Skeletal muscle satellite cell (primary cell): ENCODE results near the gene CRBN.

Experiments used
- H3K27me3 ChIP-seq: 2 replicates; pipeline ENCODE4 v1.7.0; 2013; ENCODE audit warnings: low read length; ENCODE audit not compliant: control insufficient read depth, insufficient read depth
- H3K36me3 ChIP-seq: 2 replicates; pipeline ENCODE4 v1.7.0; 2013; ENCODE audit warnings: mild to moderate bottlenecking, control low read depth, low read length; ENCODE audit not compliant: insufficient read depth
- H3K4me1 ChIP-seq: 2 replicates; pipeline ENCODE4 v1.7.0; 2013; ENCODE audit warnings: low read length; ENCODE audit not compliant: control insufficient read depth, insufficient read depth
- H3K4me2 ChIP-seq: 2 replicates; pipeline ENCODE4 v1.7.0; 2013; ENCODE audit warnings: mild to moderate bottlenecking, low read length
- H3K4me3 ChIP-seq: 2 replicates; pipeline ENCODE4 v1.7.0; 2013; ENCODE audit warnings: low read length
- H3K9ac ChIP-seq: 2 replicates; pipeline ENCODE4 v1.7.0; 2013; ENCODE audit warnings: mild to moderate bottlenecking, low read depth, low read length, moderate library complexity
- H3K9me3 ChIP-seq: replicated peaks from 2 replicates; pipeline ENCODE4 v1.7.0; 2013; ENCODE audit warnings: mild to moderate bottlenecking, control low read depth, low read length

CRBN gene

DNA sequence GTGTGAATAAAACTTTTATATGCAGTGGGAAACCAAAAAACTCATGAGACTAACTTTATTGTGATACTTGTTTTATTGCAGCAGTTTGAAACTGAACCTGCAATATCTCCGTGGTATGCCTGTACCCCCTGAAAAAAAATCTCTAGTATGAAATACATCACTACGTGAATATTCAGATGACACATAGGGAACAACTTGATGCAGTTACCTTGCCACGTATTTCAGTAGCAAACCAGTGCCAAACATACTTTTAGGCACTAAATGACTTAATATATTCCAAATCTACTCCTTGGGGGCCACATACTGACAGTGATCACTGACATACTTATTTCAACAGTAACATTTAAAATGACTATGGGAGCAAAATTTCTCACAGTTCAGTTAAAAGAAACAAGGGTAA, 13.8 kb downstream of the CRBN start:
- Histone ChIP-seq H3K9ac (no peak overlapping the region), H3K36me3 (peaks cover 30% of the 10 kb centered on the region), H3K27me3 (no peaks in the 10 kb centered on the region), H3K4me1 (no peaks in the 10 kb centered on the region), H3K4me2 (no peak overlapping the region), H3K9me3 (no peaks in the 10 kb centered on the region), H3K4me3 (no peak overlapping the region)

DNA sequence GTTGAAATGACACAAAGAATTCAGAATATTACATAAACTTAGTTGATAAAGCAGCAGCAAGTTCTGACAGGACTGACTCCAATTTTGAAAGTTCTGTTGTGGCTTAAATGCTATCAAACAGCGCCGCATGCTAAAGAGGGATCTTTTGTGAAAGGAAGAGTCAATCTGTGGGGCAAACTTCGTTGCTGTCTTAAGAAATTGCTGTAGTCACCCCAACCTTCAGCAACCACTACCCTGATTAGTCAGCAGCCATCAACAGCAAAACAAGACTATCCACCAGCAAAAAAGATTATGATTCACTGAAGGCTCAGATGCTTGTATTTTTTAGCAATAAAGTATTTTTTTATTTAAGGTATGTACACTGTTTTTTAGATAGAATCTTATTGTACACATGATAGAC, 14.2 kb downstream of the CRBN start:
- peaks cover 30% of the 10 kb centered on the region for H3K36me3 ChIP-seq
- no peak overlapping the region for H3K9ac ChIP-seq
- H3K9me3 ChIP-seq: no peaks in the 10 kb centered on the region
- H3K4me2 ChIP-seq: no peak overlapping the region
- no peak overlapping the region for H3K4me3 ChIP-seq
- H3K27me3 ChIP-seq: no peaks in the 10 kb centered on the region
- no peaks in the 10 kb centered on the region for H3K4me1 ChIP-seq

DNA sequence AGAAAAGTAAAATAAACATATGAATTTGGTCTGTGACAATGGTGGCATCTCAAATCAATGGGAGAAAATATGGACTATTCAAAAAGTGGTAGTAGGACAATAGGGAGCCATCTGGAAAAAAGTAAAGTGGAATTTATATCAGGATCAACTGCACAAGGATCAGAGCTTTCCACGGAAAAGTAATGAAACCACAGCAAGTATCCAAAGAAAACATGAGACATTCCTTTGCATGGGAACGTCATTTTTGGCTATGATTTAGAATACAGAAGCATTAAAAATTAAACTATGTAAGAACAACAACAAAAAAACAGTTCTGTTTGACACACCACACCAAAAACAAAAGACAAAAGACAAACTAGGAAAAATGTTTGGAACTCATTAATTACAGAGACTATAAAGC, 18.7 kb downstream of the CRBN start:
- Histone ChIP-seq H3K27me3 (no peaks in the 10 kb centered on the region), H3K36me3 (peaks cover 30% of the 10 kb centered on the region), H3K4me2 (no peak overlapping the region), H3K9me3 (no peaks in the 10 kb centered on the region), H3K4me1 (no peaks in the 10 kb centered on the region), H3K9ac (no peak overlapping the region), H3K4me3 (no peak overlapping the region)

GRCh38 chr3:3157484-3157883, 22.0 kb downstream of the CRBN start:
- H3K4me2 ChIP-seq: no peak overlapping the region
- no peak overlapping the region for H3K4me3 ChIP-seq
- peaks cover 46% of the 10 kb centered on the region for H3K36me3 ChIP-seq
- no peak overlapping the region for H3K9ac ChIP-seq
- H3K27me3 ChIP-seq: no peaks in the 10 kb centered on the region
- no peaks in the 10 kb centered on the region for H3K9me3 ChIP-seq
- H3K4me1 ChIP-seq: no peaks in the 10 kb centered on the region

DNA sequence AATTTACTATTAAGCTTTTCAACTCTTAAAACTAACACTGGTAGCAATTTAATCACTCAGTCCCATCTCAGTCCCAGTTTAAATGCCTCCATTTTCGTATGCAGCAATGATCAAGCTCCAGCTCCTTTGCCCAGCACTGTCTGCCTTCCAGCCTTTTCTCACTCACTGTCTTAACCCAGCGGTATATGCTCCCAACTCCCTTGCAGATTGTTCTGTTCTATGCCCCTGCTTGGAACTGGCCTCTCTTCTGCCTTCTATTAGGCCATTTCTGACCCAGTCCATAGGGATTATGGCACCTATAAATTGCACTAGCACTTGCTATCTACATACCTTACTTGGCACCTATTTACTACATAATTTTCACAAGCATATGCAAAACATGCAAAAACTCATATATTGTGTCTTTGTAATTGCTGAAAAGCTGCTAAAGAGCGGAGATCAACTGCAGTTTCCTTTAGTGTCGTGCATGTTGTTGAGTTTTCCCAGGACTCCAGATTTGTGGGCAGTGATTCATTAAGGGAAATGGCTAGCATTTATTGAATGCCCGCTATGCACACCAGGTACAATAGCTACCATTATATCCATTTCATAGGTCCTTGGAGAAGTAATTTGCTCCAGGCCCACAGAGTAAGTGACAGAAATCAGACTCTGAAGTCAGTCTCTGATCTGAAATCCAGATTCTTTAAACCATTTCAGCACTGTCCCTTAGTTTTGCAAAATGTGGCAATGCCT, 24.4 kb downstream of the CRBN start:
- Histone ChIP-seq H3K4me2 (no peak overlapping the region), H3K36me3 (peaks cover 65% of the 10 kb centered on the region), H3K4me3 (no peak overlapping the region), H3K9ac (no peak overlapping the region), H3K27me3 (no peaks in the 10 kb centered on the region), H3K4me1 (no peaks in the 10 kb centered on the region), H3K9me3 (no peaks in the 10 kb centered on the region)

DNA sequence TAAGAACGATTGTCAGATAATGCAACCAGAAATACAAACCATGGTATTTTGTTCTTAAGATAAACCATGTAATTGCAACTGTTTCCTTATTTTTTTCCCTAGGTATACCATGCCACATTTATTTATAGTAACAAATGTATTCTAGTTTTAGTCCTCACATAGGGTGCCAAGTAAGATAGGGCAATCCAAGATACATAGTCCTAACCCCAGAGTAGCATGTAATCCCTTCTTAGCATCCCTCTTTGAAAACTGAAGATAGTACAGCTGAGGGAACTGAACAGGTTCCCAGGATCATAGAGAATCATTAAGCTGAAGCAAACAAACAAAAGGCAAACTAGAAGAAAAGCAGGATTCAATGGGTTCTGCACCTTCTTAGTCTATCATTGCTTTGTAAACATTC, 28.0 kb downstream of the CRBN start:
- Histone ChIP-seq H3K27me3 (no peaks in the 10 kb centered on the region), H3K36me3 (peaks cover 88% of the 10 kb centered on the region), H3K9ac (no peak overlapping the region), H3K4me2 (no peak overlapping the region), H3K4me1 (no peaks in the 10 kb centered on the region), H3K4me3 (no peak overlapping the region), H3K9me3 (no peaks in the 10 kb centered on the region)

GRCh38 chr3:3149560-3149959, 29.9 kb downstream of the CRBN start:
- H3K27me3 ChIP-seq: no peaks in the 10 kb centered on the region
- peaks cover 90% of the 10 kb centered on the region for H3K36me3 ChIP-seq
- H3K9me3 ChIP-seq: no peaks in the 10 kb centered on the region
- H3K4me2 ChIP-seq: no peak overlapping the region
- no peak overlapping the region for H3K9ac ChIP-seq
- H3K4me3 ChIP-seq: no peak overlapping the region
- peaks cover 5% of the 10 kb centered on the region for H3K4me1 ChIP-seq

- Histone ChIP-seq H3K9ac (no peak overlapping the region), H3K9me3 (no peaks in the 10 kb centered on the region), H3K4me2 (no peak overlapping the region), H3K27me3 (no peaks in the 10 kb centered on the region), H3K36me3 (peaks cover 84% of the 10 kb centered on the region), H3K4me1 (peaks cover 5% of the 10 kb centered on the region), H3K4me3 (no peak overlapping the region)
These were observed 33.7 kb downstream of the CRBN start for GRCh38 chr3:3145831-3146230.

GRCh38 chr3:3141939-3142338, 37.6 kb downstream of the CRBN start:
- no peak overlapping the region for H3K4me2 ChIP-seq
- no peak overlapping the region for H3K9ac ChIP-seq
- peaks cover 78% of the 10 kb centered on the region for H3K36me3 ChIP-seq
- H3K9me3 ChIP-seq: no peaks in the 10 kb centered on the region
- peaks cover 5% of the 10 kb centered on the region for H3K4me1 ChIP-seq
- H3K4me3 ChIP-seq: no peak overlapping the region
- no peaks in the 10 kb centered on the region for H3K27me3 ChIP-seq

GRCh38 chr3:3137526-3137925, 42.0 kb downstream of the CRBN start:
- H3K9ac ChIP-seq: no peak overlapping the region

GRCh38 chr3:3134750-3135448, 44.6 kb downstream of the CRBN start:
- H3K36me3 ChIP-seq: peaks cover 41% of the 10 kb centered on the region
- no peak overlapping the region for H3K4me3 ChIP-seq
- no peaks in the 10 kb centered on the region for H3K9me3 ChIP-seq
- no peak overlapping the region for H3K9ac ChIP-seq
- no peaks in the 10 kb centered on the region for H3K4me1 ChIP-seq
- H3K4me2 ChIP-seq: no peak overlapping the region
- H3K27me3 ChIP-seq: no peaks in the 10 kb centered on the region

More at GRCh38 chr3:3137526-3137925, 42.0 kb downstream of the CRBN start:
- H3K36me3 ChIP-seq: peaks cover 52% of the 10 kb centered on the region
- no peaks in the 10 kb centered on the region for H3K27me3 ChIP-seq
- H3K4me2 ChIP-seq: no peak overlapping the region
- H3K4me3 ChIP-seq: no peak overlapping the region
- no peaks in the 10 kb centered on the region for H3K9me3 ChIP-seq
- no peaks in the 10 kb centered on the region for H3K4me1 ChIP-seq

DNA sequence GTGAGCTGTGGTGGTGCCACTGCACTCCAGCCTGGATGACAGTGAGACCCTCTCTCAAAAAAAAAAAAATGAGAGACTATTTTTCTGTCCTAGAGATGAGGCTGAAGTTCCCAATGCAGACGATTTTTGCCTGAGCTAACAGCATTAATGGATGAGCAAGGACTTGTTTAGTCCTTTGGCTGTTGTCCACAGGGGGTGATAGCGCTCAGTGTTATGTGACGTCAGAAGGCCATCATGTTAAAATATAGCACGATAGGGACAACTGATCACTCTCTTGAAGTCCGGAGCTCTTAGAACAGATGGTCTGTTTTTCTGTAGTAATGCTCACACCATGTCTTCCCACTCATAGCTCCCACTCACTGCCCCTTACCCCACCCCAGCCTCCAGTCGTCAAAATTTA, 46.0 kb downstream of the CRBN start:
- no peak overlapping the region for H3K4me3 ChIP-seq
- peaks cover 39% of the 10 kb centered on the region for H3K36me3 ChIP-seq
- no peak overlapping the region for H3K4me2 ChIP-seq
- no peaks in the 10 kb centered on the region for H3K9me3 ChIP-seq
- no peaks in the 10 kb centered on the region for H3K27me3 ChIP-seq
- H3K4me1 ChIP-seq: peaks cover 3% of the 10 kb centered on the region
- no peak overlapping the region for H3K9ac ChIP-seq
